Liver (tissue), 9 donors: ENCODE measurements around the gene ABCB1. TPM values are rescaled to one million over a fixed set of nuclear protein-coding genes. Genes with fewer than 3 reads are reported as not detected.
"Not testable (repeated sequence)": the region's sequence is repeated elsewhere in the genome, so short reads cannot be mapped to it uniquely, and the experiment has no call there.

Source experiments
- DNase-seq: peaks from one replicate; pipeline ENCODE4 v3.0.0-alpha.2; 2017; ENCODE audit warnings: low spot score
- H3K27ac ChIP-seq, 2 donors: one replicate each; pipeline ENCODE4 v1.7.0; 2013; ENCODE audit warnings: inconsistent platforms in 2 of 2, low read length in 2 of 2, control low read depth in 1 of 2, low read depth in 1 of 2, mild to moderate bottlenecking in 1 of 2
- H3K27me3 ChIP-seq, 4 donors: one replicate each; pipeline versions ENCODE4 v1.6.1 to v1.7.0; 2013; ENCODE audit warnings: low read length in 3 of 4, inconsistent platforms in 1 of 4, mild to moderate bottlenecking in 1 of 4, moderate library complexity in 1 of 4; ENCODE audit not compliant: control insufficient read depth in 4 of 4, insufficient read depth in 4 of 4
- H3K36me3 ChIP-seq, 4 donors: one replicate each; pipeline versions ENCODE4 v1.6.1 to v1.7.0; 2013; ENCODE audit warnings: low read length in 3 of 4, mild to moderate bottlenecking in 3 of 4, low read depth in 1 of 4, moderate library complexity in 1 of 4; ENCODE audit not compliant: control insufficient read depth in 4 of 4, insufficient read depth in 3 of 4
- H3K4me1 ChIP-seq, 4 donors: one replicate each; pipeline versions ENCODE4 v1.6.1 to v1.7.0; 2013; ENCODE audit warnings: low read length in 3 of 4, mild to moderate bottlenecking in 3 of 4, moderate library complexity in 1 of 4; ENCODE audit not compliant: control insufficient read depth in 4 of 4, insufficient read depth in 4 of 4
- H3K4me3 ChIP-seq, 3 donors: one replicate each; pipeline versions ENCODE4 v1.6.1 to v1.7.0; 2013; ENCODE audit warnings: low read length in 3 of 3, control low read depth in 1 of 3, low read depth in 1 of 3, mild to moderate bottlenecking in 1 of 3
- H3K9ac ChIP-seq, 2 donors: one replicate each; pipeline ENCODE4 v1.7.0; 2013; ENCODE audit warnings: low read length in 2 of 2, mild to moderate bottlenecking in 2 of 2, moderate library complexity in 2 of 2, control low read depth in 1 of 2, low read depth in 1 of 2
- H3K9me3 ChIP-seq, 4 donors: one replicate each; pipeline versions ENCODE4 v1.6.1 to v1.7.0; 2013; ENCODE audit warnings: low read length in 3 of 4; ENCODE audit not compliant: control insufficient read depth in 4 of 4
- EGR1 ChIP-seq, 2 donors: IDR thresholded peaks; 2 replicates each; pipeline ENCODE4 v1.6.1; 2016 to 2018; ENCODE audit warnings: antibody characterized with exemption in 2 of 2, low read depth in 2 of 2
- FOXA1 ChIP-seq: IDR thresholded peaks from 2 replicates; pipeline ENCODE4 v1.6.1; 2016; ENCODE audit warnings: antibody characterized with exemption
- GABPA ChIP-seq, 2 donors: IDR thresholded peaks in 1 of 2; conservative IDR thresholded peaks in 1 of 2; 2 replicates each; pipeline ENCODE4 v1.6.1; 2016; ENCODE audit warnings: antibody characterized with exemption in 2 of 2, mild to moderate bottlenecking in 1 of 2, moderate library complexity in 1 of 2
- HNF4A ChIP-seq, 2 donors: conservative IDR thresholded peaks; 2 replicates each; pipeline ENCODE4 v1.6.1; 2016; ENCODE audit warnings: antibody characterized with exemption in 2 of 2, mild to moderate bottlenecking in 2 of 2
- JUND ChIP-seq, 2 donors: IDR thresholded peaks; 2 replicates each; pipeline ENCODE4 v1.6.1; 2016; ENCODE audit warnings: antibody characterized with exemption in 2 of 2
- MAX ChIP-seq: IDR thresholded peaks from 2 replicates; pipeline ENCODE4 v1.6.1; 2016; ENCODE audit warnings: antibody characterized with exemption
- RAD21 ChIP-seq, 2 donors: IDR thresholded peaks; 2 replicates each; pipeline ENCODE4 v1.6.1; 2016; ENCODE audit warnings: antibody characterized with exemption in 2 of 2, mild to moderate bottlenecking in 2 of 2
- REST ChIP-seq: IDR thresholded peaks from 2 replicates; pipeline ENCODE4 v1.6.1; 2016; ENCODE audit warnings: antibody characterized with exemption, mild to moderate bottlenecking
- RXRA ChIP-seq, 2 donors: IDR thresholded peaks; 2 replicates each; pipeline ENCODE4 v1.6.1; 2017 to 2018; ENCODE audit warnings: antibody characterized with exemption in 2 of 2, mild to moderate bottlenecking in 1 of 2
- TAF1 ChIP-seq: conservative IDR thresholded peaks from 2 replicates; pipeline ENCODE4 v1.6.1; 2016; ENCODE audit warnings: antibody characterized with exemption, mild to moderate bottlenecking
- YY1 ChIP-seq: IDR thresholded peaks from 2 replicates; pipeline ENCODE4 v1.6.1; 2016; ENCODE audit warnings: antibody characterized with exemption, mild to moderate bottlenecking
- WGBS: extraction: QIAGEN DNeasy Blood & Tissue Kit; methylation state at CpG from one replicate; pipeline ENCODE4 v1.1.7; 2013; 5-methylcytosine and 5-hydroxymethylcytosine counted together
- polyA plus RNA-seq, 2 donors: library from polyadenylated mRNA; stranded (reverse) in 1 of 2; unstranded in 1 of 2; fragments of 200-250 nt in 1 of 2; fragments of >200 nt in 1 of 2; fragmentation: Nextera tagmentation in 1 of 2; extraction: Ambion mirVana in 1 of 2; gene quantifications; one replicate each; pipeline versions ENCODE4 v1.2.1 to v1.2.3, GENCODE V29; 2013 to 2015
- total RNA-seq, 2 donors: library from RNA; depleted of rRNA; stranded (reverse); fragments of >200 nt; gene quantifications; one replicate each; pipeline ENCODE4 v1.2.3, GENCODE V29; 2014
- TF ChIP-seq, protein P1 (sequence below): IDR thresholded peaks from 2 replicates; pipeline ENCODE4 v1.6.1; 2016; ENCODE audit warnings: antibody characterized with exemption
- TF ChIP-seq, protein P2 (sequence below): IDR thresholded peaks from 2 replicates; pipeline ENCODE4 v1.6.1; 2016; ENCODE audit warnings: antibody characterized with exemption
- donor health status: healthy.
- donor health status: healthy.
- donor health status: healthy.
- donor health status: healthy.
- donor health status: healthy.

Gene ABCB1
- total and polyA plus RNA-seq, 4 donors, result 11.9 to 53.2 (median 21.0) TPM

DNA sequence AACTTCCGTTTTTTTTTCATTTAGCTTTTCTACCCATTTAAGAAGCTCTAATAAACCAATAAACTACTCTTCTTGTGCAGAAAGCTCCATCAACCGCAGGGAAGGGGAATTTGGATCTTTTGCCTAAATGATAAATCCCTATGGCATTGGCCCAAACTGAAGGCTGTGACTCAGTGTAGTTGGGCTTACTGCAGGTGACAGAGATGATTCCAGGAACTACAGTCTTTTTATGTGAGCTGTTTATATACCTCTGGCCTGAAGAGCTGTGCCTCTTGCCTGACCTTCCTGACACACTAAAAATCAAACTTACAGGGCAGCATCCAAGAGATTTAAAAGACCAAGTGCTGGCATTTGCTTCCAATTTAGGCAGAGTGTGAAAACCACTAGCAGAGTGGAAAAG is 25.2 kb downstream of the ABCB1 start:
- Histone ChIP-seq H3K27me3 (no peaks in the 10 kb centered on the region), H3K4me1 (peaks cover 0 to 3% (median 0%) of the 10 kb centered on the region in 4 donors), H3K4me3 (no peak overlapping the region), H3K9ac (no peak overlapping the region), H3K27ac (peak overlapping the region; percentile 31 to 59), H3K9me3 (no peaks in the 10 kb centered on the region), H3K36me3 (peaks cover 0 to 2% (median 0%) of the 10 kb centered on the region in 4 donors)
- no peak for DNase-seq
- TF ChIP-seq RXRA (IDR thresholded peaks at IDR 0.05) (no peak), RAD21 (IDR thresholded peaks at IDR 0.05) (no peak), REST (no peak), YY1 (no peak), HNF4A (conservative IDR thresholded peaks at IDR 0.05) (no peak), GABPA (IDR thresholded peaks at IDR 0.05 in 1 of 2, conservative IDR thresholded peaks at IDR 0.05 in 1 of 2) (no peak), JUND (IDR thresholded peaks at IDR 0.05) (no peak), EGR1 (IDR thresholded peaks at IDR 0.05; ENCODE audit: low read depth in 2 of 2) (no peak), FOXA1 (no peak), TAF1 (no peak), MAX (no peak)
- TF ChIP-seq, protein P1, sequence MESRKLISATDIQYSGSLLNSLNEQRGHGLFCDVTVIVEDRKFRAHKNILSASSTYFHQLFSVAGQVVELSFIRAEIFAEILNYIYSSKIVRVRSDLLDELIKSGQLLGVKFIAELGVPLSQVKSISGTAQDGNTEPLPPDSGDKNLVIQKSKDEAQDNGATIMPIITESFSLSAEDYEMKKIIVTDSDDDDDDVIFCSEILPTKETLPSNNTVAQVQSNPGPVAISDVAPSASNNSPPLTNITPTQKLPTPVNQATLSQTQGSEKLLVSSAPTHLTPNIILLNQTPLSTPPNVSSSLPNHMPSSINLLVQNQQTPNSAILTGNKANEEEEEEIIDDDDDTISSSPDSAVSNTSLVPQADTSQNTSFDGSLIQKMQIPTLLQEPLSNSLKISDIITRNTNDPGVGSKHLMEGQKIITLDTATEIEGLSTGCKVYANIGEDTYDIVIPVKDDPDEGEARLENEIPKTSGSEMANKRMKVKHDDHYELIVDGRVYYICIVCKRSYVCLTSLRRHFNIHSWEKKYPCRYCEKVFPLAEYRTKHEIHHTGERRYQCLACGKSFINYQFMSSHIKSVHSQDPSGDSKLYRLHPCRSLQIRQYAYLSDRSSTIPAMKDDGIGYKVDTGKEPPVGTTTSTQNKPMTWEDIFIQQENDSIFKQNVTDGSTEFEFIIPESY, result no peak
- TF ChIP-seq, protein P2, sequence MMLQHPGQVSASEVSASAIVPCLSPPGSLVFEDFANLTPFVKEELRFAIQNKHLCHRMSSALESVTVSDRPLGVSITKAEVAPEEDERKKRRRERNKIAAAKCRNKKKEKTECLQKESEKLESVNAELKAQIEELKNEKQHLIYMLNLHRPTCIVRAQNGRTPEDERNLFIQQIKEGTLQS, result no peak
- 66% methylated on average over 2 of the region's 2 CpGs for WGBS

- no peaks in the 10 kb centered on the region for H3K27me3 ChIP-seq
- no peak for DNase-seq
- TF ChIP-seq REST (no peak), JUND (IDR thresholded peaks at IDR 0.05) (peak in 1 of 2 donors; percentile 57)
- TF ChIP-seq, protein P2, result peak; percentile 47
- WGBS, result 9% methylated on average over 2 of the region's 2 CpGs
- H3K36me3 ChIP-seq, result no peaks in the 10 kb centered on the region
- no peaks in the 10 kb centered on the region for H3K9me3 ChIP-seq
- no peak overlapping the region for H3K9ac ChIP-seq
- no peak overlapping the region for H3K4me3 ChIP-seq
- peak overlapping the region; percentile 31 to 59 for H3K27ac ChIP-seq
- peaks cover 0 to 7% (median 5%) of the 10 kb centered on the region in 4 donors for H3K4me1 ChIP-seq
These were observed 26.1 kb downstream of the ABCB1 start for GRCh38 chr7:87574630-87575029.

DNA sequence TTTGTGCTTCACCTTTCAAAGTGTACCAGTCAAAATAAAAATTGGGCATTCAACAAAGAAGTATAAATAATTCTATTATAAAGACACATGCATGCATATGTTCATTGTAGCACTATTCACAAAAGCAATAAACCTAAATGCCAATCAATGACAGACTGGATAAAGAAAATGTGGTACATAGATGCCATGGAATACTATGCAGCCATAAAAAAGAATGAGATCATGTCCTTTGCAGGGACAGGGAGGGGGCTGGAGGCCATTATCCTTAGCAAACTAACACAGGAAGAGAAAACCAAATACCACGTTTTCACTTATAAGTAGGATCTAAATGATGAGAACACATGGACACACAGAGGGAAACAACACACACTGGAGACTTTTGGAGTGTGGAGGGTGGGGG is 28.2 kb downstream of the ABCB1 start:
- peaks cover 3 to 13% (median 9%) of the 10 kb centered on the region in 4 donors for H3K4me1 ChIP-seq
- not testable (repeated sequence) for H3K9ac ChIP-seq, DNase-seq, H3K4me3 ChIP-seq, H3K9me3 ChIP-seq, H3K27ac ChIP-seq, H3K36me3 ChIP-seq, H3K27me3 ChIP-seq
- WGBS, result 88% methylated on average over 1 of the region's 1 CpG
